Measurements from ENCODE around the gene PPP1R9A. TPM values are rescaled to one million over a fixed set of nuclear protein-coding genes. Genes with fewer than 3 reads are reported as not detected.

Gene PPP1R9A
- total and polyA plus RNA-seq, 10 of the 15 experiments (the other 5 are each of a cell fraction or from before 2014, with no cell fraction given), result 0.04 to 0.12 TPM; not detected in 8

GRCh38 chr7:95095259-95095965, 188.0 kb downstream of the PPP1R9A start:
- FAIRE-seq (no peak), ATAC-seq (no peak), DNase-seq (ENCODE audit: low read depth, low spot score) (no peak)
- intact Hi-C loops (cut with micrococcal nuclease; ENCODE audit: unreplicated experiment) (no loop called here), in situ Hi-C loops (cut with MboI) (no loop called here)
- RAD21 ChIA-PET (ENCODE audit: unreplicated experiment), result interaction anchor here (1.0 kb wide), 1 partner anchor 104 kb away, joined by 4 read pairs; no protein-coding TSS in a partner anchor
- no peaks in the 10 kb centered on the region for H3K4me1 ChIP-seq (ENCODE audit: control insufficient read depth, insufficient read depth, low read length)
- no peak overlapping the region for H2AFZ ChIP-seq (ENCODE audit: control insufficient read depth, low read depth, low read length)
- H3K36me3 ChIP-seq (ENCODE audit: control insufficient read depth in 2 of 2, insufficient read depth in 2 of 2, low read length in 1 of 2), result no peaks in the 10 kb centered on the region
- no peaks in the 10 kb centered on the region for H3K9me3 ChIP-seq (replicated peaks; ENCODE audit: control insufficient read depth, insufficient read depth, low read length)
- no peaks in the 10 kb centered on the region for H4K20me1 ChIP-seq (ENCODE audit: control insufficient read depth, insufficient read depth)
- no peaks in the 10 kb centered on the region for H3K27me3 ChIP-seq (replicated peaks in 1 of 2; ENCODE audit: control insufficient read depth in 2 of 2, insufficient read depth in 2 of 2, low read length in 1 of 2)
- TF ChIP-seq HCFC1 (IDR thresholded peaks at IDR 0.05; ENCODE audit: low read length) (no peak), SMARCA5 (IDR thresholded peaks at IDR 0.05) (no peak), SMAD1 (IDR thresholded peaks at IDR 0.05; ENCODE audit: low read depth, partially characterized antibody) (no peak), RELA (IDR thresholded peaks at IDR 0.05; ENCODE audit: borderline replicate concordance, partially characterized antibody) (no peak), KAT2A (conservative IDR thresholded peaks at IDR 0.05; ENCODE audit: control insufficient read depth, low read depth, low read length) (no peak), BHLHE40 (IDR thresholded peaks at IDR 0.05; ENCODE audit: borderline replicate concordance in 1 of 2, low read depth in 2 of 2, low read length in 1 of 2) (no peak), REST (IDR thresholded peaks at IDR 0.05; ENCODE audit: low read depth, low read length) (no peak), IRF3 (IDR thresholded peaks at IDR 0.05) (no peak), IRF4 (IDR thresholded peaks at IDR 0.05; ENCODE audit: low read depth, low read length) (no peak), ZBED1 (IDR thresholded peaks at IDR 0.05; ENCODE audit: borderline replicate concordance) (no peak), LARP7 (IDR thresholded peaks at IDR 0.05) (no peak), NBN (IDR thresholded peaks at IDR 0.05) (no peak)
- BruUV-seq (replicated peaks), result no TSS peak
- no peak overlapping the region for H3K9ac ChIP-seq (ENCODE audit: control insufficient read depth, insufficient read depth, low read length)
- SMC1A ChIA-PET (ENCODE audit: uncharacterized antibody, unreplicated experiment), result interaction anchor here (0.5 to 1.4 kb wide), 2 partner anchors 149 to 258 kb away, joined by 3 to 4 read pairs; no protein-coding TSS in a partner anchor
- H3K79me2 ChIP-seq (ENCODE audit: control insufficient read depth, insufficient read depth, low read length), result no peaks in the 10 kb centered on the region
- no peak overlapping the region for H3K4me2 ChIP-seq (ENCODE audit: control insufficient read depth, insufficient read depth)
- no peak overlapping the region for H3K27ac ChIP-seq (ENCODE audit: control insufficient read depth, insufficient read depth)
- H3K4me3 ChIP-seq, result no peak overlapping the region
- CTCF ChIA-PET, result interaction anchor here (0.6 to 0.9 kb wide), 2 partner anchors 9 to 11 kb away, joined by 3 read pairs; no protein-coding TSS in a partner anchor
- POLR2A ChIA-PET, result no interaction called here
- 0% methylated on average over 2 of the region's 2 CpGs for WGBS (ENCODE audit: insufficient coverage, insufficient replicate concordance, low lambda C conversion rate, missing lambda C conversion rate)

All from GM12878 (cell line).